Testis (tissue), 2 donors: ENCODE results near the gene NXT1.

Experiments used
- POLR2A ChIP-seq: fragments of 450-650 bp; IDR thresholded peaks from one replicate; pipeline ENCODE4 v1.6.1; 2017; ENCODE audit warnings: antibody characterized with exemption, mild to moderate bottlenecking, moderate library complexity
- TF ChIP-seq, protein P1 (sequence below), 3 experiments: fragments of 450-650 bp in 2 of 3; fragments of 200-600 bp in 1 of 3; sonication (generic) in 1 of 3; IDR thresholded peaks; one replicate each; pipeline ENCODE4 v1.5.1; 2016 to 2019; ENCODE audit warnings: antibody characterized with exemption in 3 of 3, mild to moderate bottlenecking in 2 of 3, moderate library complexity in 1 of 3

DNA sequence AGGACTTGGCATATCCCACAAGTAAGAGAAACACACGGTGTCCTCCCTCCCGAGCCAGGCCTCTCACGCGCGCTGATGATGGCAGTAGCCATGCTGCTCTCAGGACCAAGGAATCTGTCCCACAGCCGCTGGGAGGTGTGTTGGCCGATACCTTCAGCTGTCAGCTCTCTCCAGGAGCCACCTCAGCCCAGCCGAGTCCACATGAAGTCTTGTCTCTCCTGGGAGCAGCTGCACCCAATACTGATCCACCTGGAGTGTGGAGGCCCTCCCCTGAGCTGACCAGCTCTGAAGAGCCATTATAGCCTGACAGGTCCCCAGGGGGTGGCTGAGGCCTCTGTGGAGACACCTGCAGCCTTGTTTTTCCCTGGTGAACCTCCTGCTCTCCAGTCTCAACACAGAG lies 23.8 kb upstream of the NXT1 start:
- TF ChIP-seq POLR2A = no peak
- TF ChIP-seq, protein P1, sequence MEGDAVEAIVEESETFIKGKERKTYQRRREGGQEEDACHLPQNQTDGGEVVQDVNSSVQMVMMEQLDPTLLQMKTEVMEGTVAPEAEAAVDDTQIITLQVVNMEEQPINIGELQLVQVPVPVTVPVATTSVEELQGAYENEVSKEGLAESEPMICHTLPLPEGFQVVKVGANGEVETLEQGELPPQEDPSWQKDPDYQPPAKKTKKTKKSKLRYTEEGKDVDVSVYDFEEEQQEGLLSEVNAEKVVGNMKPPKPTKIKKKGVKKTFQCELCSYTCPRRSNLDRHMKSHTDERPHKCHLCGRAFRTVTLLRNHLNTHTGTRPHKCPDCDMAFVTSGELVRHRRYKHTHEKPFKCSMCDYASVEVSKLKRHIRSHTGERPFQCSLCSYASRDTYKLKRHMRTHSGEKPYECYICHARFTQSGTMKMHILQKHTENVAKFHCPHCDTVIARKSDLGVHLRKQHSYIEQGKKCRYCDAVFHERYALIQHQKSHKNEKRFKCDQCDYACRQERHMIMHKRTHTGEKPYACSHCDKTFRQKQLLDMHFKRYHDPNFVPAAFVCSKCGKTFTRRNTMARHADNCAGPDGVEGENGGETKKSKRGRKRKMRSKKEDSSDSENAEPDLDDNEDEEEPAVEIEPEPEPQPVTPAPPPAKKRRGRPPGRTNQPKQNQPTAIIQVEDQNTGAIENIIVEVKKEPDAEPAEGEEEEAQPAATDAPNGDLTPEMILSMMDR (IDR thresholded peaks at IDR 0.05) = no peak
